A549 (cell line): ENCODE data around the gene PRDM12. TPM values are rescaled to one million over a fixed set of nuclear protein-coding genes. Genes with fewer than 3 reads are reported as not detected.

Experiments
- ATAC-seq, 2 experiments: fragments of 200-7000 bp in 1 of 2; fragments of >200 bp in 1 of 2; cut with Nextera tagmentation in 1 of 2; cut with Tn5 transposase in 1 of 2; 3 replicates each; pipeline versions ENCODE4 v1.8.0 to v1.9.1; 2018 to 2020; ENCODE audit warnings: mild to moderate bottlenecking in 1 of 2, moderate library complexity in 1 of 2
- CTCF ChIA-PET: fragments of 300-600 bp; sonication (Branson Sonifier 250); formaldehyde crosslinking; extraction: SDS; loops from one replicate; lab custom pipeline; 2021; ENCODE audit warnings: antibody characterized with exemption, inconsistent platforms; lab: Yijun Ruan, JAX
- POLR2A ChIA-PET: fragments of 350-600 bp; formaldehyde crosslinking; extraction: SDS; loops from one replicate; lab custom pipeline; 2021; ENCODE audit warnings: antibody characterized with exemption, inconsistent platforms; lab: Yijun Ruan, JAX
- DNase-seq, 2 experiments: peaks; one replicate each; pipeline versions ENCODE4 v3.0.0 to v3.0.0-alpha.2; 2011 to 2016; ENCODE audit warnings: low read depth in 1 of 2, low spot score in 1 of 2
- FAIRE-seq: peaks from 2 replicates; lab custom pipeline; 2011; peaks lifted over from hg19 to GRCh38; lab: Jason Lieb, UNC
- H3K27ac ChIP-seq, 2 experiments: fragments of >200 bp; sonication (Bioruptor Twin); formaldehyde crosslinking; 3 replicates each; pipeline ENCODE4 v1.5.1; 2016 to 2017
- H3K4me1 ChIP-seq: fragments of >200 bp; sonication (Bioruptor Twin); formaldehyde crosslinking; 3 replicates; pipeline ENCODE4 v1.6.1; 2016
- H3K4me2 ChIP-seq: fragments of >200 bp; sonication (Bioruptor Twin); formaldehyde crosslinking; 3 replicates; pipeline ENCODE4 v1.6.1; 2016
- H3K4me3 ChIP-seq: fragments of >200 bp; sonication (Bioruptor Twin); formaldehyde crosslinking; 3 replicates; pipeline ENCODE4 v1.5.1; 2016
- H3K9me3 ChIP-seq: fragments of >200 bp; sonication (Bioruptor Twin); formaldehyde crosslinking; 3 replicates; pipeline ENCODE4 v1.6.1; 2016
- FOSB ChIP-seq: fragments of 250-450 bp; sonication (Bioruptor Pico); IDR thresholded peaks from 2 replicates; pipeline ENCODE4 v1.5.0; 2020; ENCODE audit warnings: mild to moderate bottlenecking, moderate library complexity
- HES2 ChIP-seq: fragments of >200 bp; sonication (Bioruptor Twin); formaldehyde crosslinking; IDR thresholded peaks from 2 replicates; pipeline ENCODE4 v1.6.1; 2016
- MAFK ChIP-seq: fragments of 450-650 bp; IDR thresholded peaks from 2 replicates; pipeline ENCODE4 v1.6.1; 2014; ENCODE audit not compliant: partially characterized antibody
- MAX ChIP-seq: IDR thresholded peaks from 2 replicates; pipeline ENCODE4 v1.6.1; 2012
- RAD21 ChIP-seq, 2 experiments: fragments of >200 bp in 1 of 2; sonication (Bioruptor Twin) in 1 of 2; formaldehyde crosslinking in 1 of 2; IDR thresholded peaks in 1 of 2; conservative IDR thresholded peaks in 1 of 2; 2 replicates in 1 of 2; 3 replicates in 1 of 2; pipeline ENCODE4 v1.6.1; 2012 to 2018; ENCODE audit warnings: inconsistent platforms in 1 of 2
- WGBS: methylation state at CpG from one replicate; pipeline ENCODE4 v1.1.6; 2017; ENCODE audit errors: missing lambda C conversion rate; 5-methylcytosine and 5-hydroxymethylcytosine counted together
- polyA plus RNA-seq, 4 experiments: library from polyadenylated mRNA; depleted of rRNA in 3 of 4; stranded (reverse); fragments of >200 nt; fragmentation: RNase III in 1 of 4; extraction: RNeasy Plus Mini Kit Qiagen cat#74134 plus additional on column Dnase treatment in 1 of 4; gene quantifications; 2 replicates in 3 of 4; 3 replicates in 1 of 4; pipeline ENCODE4 v1.2.3, GENCODE V29; 2011 to 2017
- small RNA-seq, 6 experiments: library from RNA; depleted of rRNA; stranded (forward); fragments of <200 nt; gene quantifications; one replicate each; pipeline ENCODE3, GENCODE V24; 2012
- TF ChIP-seq, protein P1 (sequence below): fragments of >200 bp; sonication (Bioruptor Twin); formaldehyde crosslinking; IDR thresholded peaks from 3 replicates; pipeline ENCODE4 v1.5.1; 2016

PRDM12 gene
- polyA plus RNA-seq, 2 of the 4 experiments (the other 2 are of a cell fraction) = 0.09 to 0.17 TPM

DNA sequence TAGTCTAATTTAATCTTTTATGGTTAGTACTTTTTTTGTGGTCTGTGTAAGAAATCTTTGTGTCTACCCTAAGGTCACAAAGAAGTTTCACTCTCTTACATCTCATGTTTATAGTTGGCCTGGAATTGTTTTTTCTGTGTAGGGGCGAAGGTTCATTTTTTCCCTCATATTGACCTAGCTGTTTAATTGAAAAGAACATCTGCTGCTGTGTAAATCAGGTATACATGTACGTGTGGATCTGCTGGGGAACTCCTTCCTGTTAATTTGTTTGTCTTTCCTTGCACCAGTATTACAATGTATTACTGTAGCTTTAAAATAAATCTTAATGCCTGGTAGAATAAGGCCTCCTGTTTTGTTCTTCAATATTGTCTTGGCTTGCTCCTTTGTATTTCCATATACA, 67.0 kb downstream of the PRDM12 start (continued):
- TF ChIP-seq HES2 (no peak), MAX (no peak), FOSB (CRISPR knock-in tag) (no peak)
- TF ChIP-seq, all 56 proteins: peak for 0

GRCh38 chr9:130732136-130732535, 67.7 kb downstream of the PRDM12 start:
- no peak for TF ChIP-seq HES2
- 0 out of 5 replicates have a peak, but pooled peaks of 1 of the 2 experiments have one; percentile 11 for TF ChIP-seq RAD21 (conservative IDR thresholded peaks at IDR 0.05 in 1 of 2, IDR thresholded peaks at IDR 0.05 in 1 of 2)
- no peak for TF ChIP-seq MAFK
- TF ChIP-seq, protein P1, sequence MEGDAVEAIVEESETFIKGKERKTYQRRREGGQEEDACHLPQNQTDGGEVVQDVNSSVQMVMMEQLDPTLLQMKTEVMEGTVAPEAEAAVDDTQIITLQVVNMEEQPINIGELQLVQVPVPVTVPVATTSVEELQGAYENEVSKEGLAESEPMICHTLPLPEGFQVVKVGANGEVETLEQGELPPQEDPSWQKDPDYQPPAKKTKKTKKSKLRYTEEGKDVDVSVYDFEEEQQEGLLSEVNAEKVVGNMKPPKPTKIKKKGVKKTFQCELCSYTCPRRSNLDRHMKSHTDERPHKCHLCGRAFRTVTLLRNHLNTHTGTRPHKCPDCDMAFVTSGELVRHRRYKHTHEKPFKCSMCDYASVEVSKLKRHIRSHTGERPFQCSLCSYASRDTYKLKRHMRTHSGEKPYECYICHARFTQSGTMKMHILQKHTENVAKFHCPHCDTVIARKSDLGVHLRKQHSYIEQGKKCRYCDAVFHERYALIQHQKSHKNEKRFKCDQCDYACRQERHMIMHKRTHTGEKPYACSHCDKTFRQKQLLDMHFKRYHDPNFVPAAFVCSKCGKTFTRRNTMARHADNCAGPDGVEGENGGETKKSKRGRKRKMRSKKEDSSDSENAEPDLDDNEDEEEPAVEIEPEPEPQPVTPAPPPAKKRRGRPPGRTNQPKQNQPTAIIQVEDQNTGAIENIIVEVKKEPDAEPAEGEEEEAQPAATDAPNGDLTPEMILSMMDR = peak; percentile 36; the same call in 2 of the 3 replicates
- ChIA-PET CTCF (interaction anchor here (0.6 to 2.9 kb wide), 16 partner anchors 9 to 407 kb away, joined by 3 to 21 read pairs (median 4); no protein-coding TSS in a partner anchor), POLR2A (interaction anchor here (0.9 kb wide), 1 partner anchor 15 kb away, joined by 4 read pairs; no protein-coding TSS in a partner anchor)
- DNase-seq (peak in 1 of 2 experiments; percentile 40), ATAC-seq (peak; percentile 66 to 80; a peak in 5 of 6 replicates), FAIRE-seq (no peak)
- H3K4me2 ChIP-seq = peak overlapping the region; percentile 56
- WGBS = 53% methylated on average over 2 of the region's 2 CpGs
- H3K9me3 ChIP-seq = no peaks in the 10 kb centered on the region
- peak overlapping the region; percentile 41 to 53; a peak in 1 of 6 replicates for H3K27ac ChIP-seq
- H3K4me1 ChIP-seq = peaks cover 25% of the 10 kb centered on the region
- no peak overlapping the region for H3K4me3 ChIP-seq

Small RNA genes within 50 kb of the gene (small RNA-seq; reads per million reads assigned to genes)
- gene AL359092.1 (0 reads per million in 6 experiments), gene MIR6856 (0 to 3.5 (median 0) reads per million in 6 experiments)

Other genes starting within 250 kb of the PRDM12 start
- gene ASS1, start 219.6 kb upstream of the PRDM12 start, polyA plus RNA-seq (2011; rRNA removed) = 32.5 and 36.9 TPM in 2 replicates
- 11.3 to 12.9 TPM (median 11.8 TPM) in 3 replicates for gene ASS1, start 219.6 kb upstream of the PRDM12 start, polyA plus RNA-seq (2017; fragmentation: RNase III; extraction: RNeasy Plus Mini Kit Qiagen cat#74134 plus additional on column Dnase treatment)
- 30.4 and 43.5 TPM in 2 replicates for gene FUBP3, start 85.0 kb upstream of the PRDM12 start, polyA plus RNA-seq (2011; rRNA removed)
- gene FUBP3, start 85.0 kb upstream of the PRDM12 start, polyA plus RNA-seq (2017; fragmentation: RNase III; extraction: RNeasy Plus Mini Kit Qiagen cat#74134 plus additional on column Dnase treatment) = 59.3 to 67.7 TPM (median 63.2 TPM) in 3 replicates
- gene EXOSC2, start 29.2 kb downstream of the PRDM12 start, polyA plus RNA-seq (2011; rRNA removed) = 76.1 and 96.8 TPM in 2 replicates
- 97.9 to 111 TPM (median 101 TPM) in 3 replicates for gene EXOSC2, start 29.2 kb downstream of the PRDM12 start, polyA plus RNA-seq (2017; fragmentation: RNase III; extraction: RNeasy Plus Mini Kit Qiagen cat#74134 plus additional on column Dnase treatment)
- gene ABL1, start 170.7 kb downstream of the PRDM12 start, polyA plus RNA-seq (2011; rRNA removed) = 26.5 and 37.5 TPM in 2 replicates
- 30.0 to 32.6 TPM (median 32.4 TPM) in 3 replicates for gene ABL1, start 170.7 kb downstream of the PRDM12 start, polyA plus RNA-seq (2017; fragmentation: RNase III; extraction: RNeasy Plus Mini Kit Qiagen cat#74134 plus additional on column Dnase treatment)
- not detected in 2 replicates for gene QRFP, start 232.2 kb downstream of the PRDM12 start, polyA plus RNA-seq (2011; rRNA removed)
- not detected in 3 replicates for gene QRFP, start 232.2 kb downstream of the PRDM12 start, polyA plus RNA-seq (2017; fragmentation: RNase III; extraction: RNeasy Plus Mini Kit Qiagen cat#74134 plus additional on column Dnase treatment)